A549 (cell line): Measurements from ENCODE around the gene U2SURP. TPM values are rescaled to one million over a fixed set of nuclear protein-coding genes. Genes with fewer than 3 reads are reported as not detected.

Experiments used
- ATAC-seq, 2 experiments: fragments of 200-7000 bp in 1 of 2; fragments of >200 bp in 1 of 2; cut with Nextera tagmentation in 1 of 2; cut with Tn5 transposase in 1 of 2; 3 replicates each; pipeline versions ENCODE4 v1.8.0 to v1.9.1; 2018 to 2020; ENCODE audit warnings: mild to moderate bottlenecking in 1 of 2, moderate library complexity in 1 of 2
- CTCF ChIA-PET: fragments of 300-600 bp; sonication (Branson Sonifier 250); formaldehyde crosslinking; extraction: SDS; loops from one replicate; lab custom pipeline; 2021; ENCODE audit warnings: antibody characterized with exemption, inconsistent platforms; lab: Yijun Ruan, JAX
- POLR2A ChIA-PET: fragments of 350-600 bp; formaldehyde crosslinking; extraction: SDS; loops from one replicate; lab custom pipeline; 2021; ENCODE audit warnings: antibody characterized with exemption, inconsistent platforms; lab: Yijun Ruan, JAX
- DNase-seq, 2 experiments: peaks; one replicate each; pipeline versions ENCODE4 v3.0.0 to v3.0.0-alpha.2; 2011 to 2016; ENCODE audit warnings: low read depth in 1 of 2, low spot score in 1 of 2
- FAIRE-seq: peaks from 2 replicates; lab custom pipeline; 2011; peaks lifted over from hg19 to GRCh38; lab: Jason Lieb, UNC
- H3K27ac ChIP-seq, 2 experiments: fragments of >200 bp; sonication (Bioruptor Twin); formaldehyde crosslinking; 3 replicates each; pipeline ENCODE4 v1.5.1; 2016 to 2017
- H3K4me1 ChIP-seq: fragments of >200 bp; sonication (Bioruptor Twin); formaldehyde crosslinking; 3 replicates; pipeline ENCODE4 v1.6.1; 2016
- H3K4me2 ChIP-seq: fragments of >200 bp; sonication (Bioruptor Twin); formaldehyde crosslinking; 3 replicates; pipeline ENCODE4 v1.6.1; 2016
- H3K4me3 ChIP-seq: fragments of >200 bp; sonication (Bioruptor Twin); formaldehyde crosslinking; 3 replicates; pipeline ENCODE4 v1.5.1; 2016
- H3K9me3 ChIP-seq: fragments of >200 bp; sonication (Bioruptor Twin); formaldehyde crosslinking; 3 replicates; pipeline ENCODE4 v1.6.1; 2016
- CEBPB ChIP-seq, 2 experiments: fragments of >200 bp in 1 of 2; sonication (Bioruptor Twin) in 1 of 2; formaldehyde crosslinking in 1 of 2; IDR thresholded peaks; 2 replicates each; pipeline ENCODE4 v1.6.1; 2012 to 2016
- CHD2 ChIP-seq: fragments of 150-350 bp; IDR thresholded peaks from 2 replicates; pipeline ENCODE4 v1.6.1; 2014; ENCODE audit warnings: low read length; ENCODE audit not compliant: partially characterized antibody
- CTCF ChIP-seq: fragments of >200 bp; sonication (Bioruptor Twin); formaldehyde crosslinking; IDR thresholded peaks from 3 replicates; pipeline ENCODE4 v1.5.1; 2016
- FOSB ChIP-seq: fragments of 250-450 bp; sonication (Bioruptor Pico); IDR thresholded peaks from 2 replicates; pipeline ENCODE4 v1.5.0; 2020; ENCODE audit warnings: mild to moderate bottlenecking, moderate library complexity
- FOXS1 ChIP-seq: fragments of 250-450 bp; sonication (Bioruptor Pico); IDR thresholded peaks from 2 replicates; pipeline ENCODE4 v1.5.0; 2020; ENCODE audit warnings: mild to moderate bottlenecking, moderate library complexity
- GATA3 ChIP-seq: IDR thresholded peaks from 2 replicates; pipeline ENCODE4 v1.6.1; 2012; ENCODE audit warnings: borderline replicate concordance
- HDAC2 ChIP-seq: fragments of 200-600 bp; sonication (generic); IDR thresholded peaks from 2 replicates; pipeline ENCODE4 v1.6.1; 2016
- HES2 ChIP-seq: fragments of >200 bp; sonication (Bioruptor Twin); formaldehyde crosslinking; IDR thresholded peaks from 2 replicates; pipeline ENCODE4 v1.6.1; 2016
- JUNB ChIP-seq: fragments of >200 bp; sonication (Bioruptor Twin); formaldehyde crosslinking; IDR thresholded peaks from 2 replicates; pipeline ENCODE4 v1.6.1; 2016
- MAZ ChIP-seq: fragments of 150-350 bp; IDR thresholded peaks from 2 replicates; pipeline ENCODE4 v1.6.1; 2014; ENCODE audit warnings: antibody characterized with exemption, low read depth, low read length, borderline replicate concordance
- MYC ChIP-seq: IDR thresholded peaks from 2 replicates; pipeline ENCODE4 v1.6.1; 2012; ENCODE audit warnings: mild to moderate bottlenecking, inconsistent platforms, low read length, improper control_type of control experiment, borderline replicate concordance
- NFE2L2 ChIP-seq: fragments of 150-350 bp; conservative IDR thresholded peaks from 2 replicates; pipeline ENCODE4 v1.6.1; 2014; ENCODE audit warnings: low read length
- NPAS2 ChIP-seq: fragments of 250-450 bp; sonication (Bioruptor Pico); IDR thresholded peaks from 2 replicates; pipeline ENCODE4 v1.8.0; 2022; ENCODE audit warnings: mild to moderate bottlenecking, moderate library complexity, borderline replicate concordance
- NR3C1 ChIP-seq: fragments of >200 bp; sonication (Bioruptor Twin); formaldehyde crosslinking; IDR thresholded peaks from 3 replicates; pipeline ENCODE4 v1.6.1; 2017
- PHF8 ChIP-seq: fragments of 200-600 bp; sonication (generic); IDR thresholded peaks from 2 replicates; pipeline ENCODE4 v1.6.1; 2016; ENCODE audit warnings: low read depth, mild to moderate bottlenecking, antibody characterized with exemption, moderate library complexity, borderline replicate concordance
- POLR2AphosphoS2 ChIP-seq: conservative IDR thresholded peaks from 2 replicates; pipeline ENCODE4 v1.6.1; 2012; ENCODE audit warnings: low read length, improper control_type of control experiment, inconsistent platforms
- RAD21 ChIP-seq, 2 experiments: fragments of >200 bp in 1 of 2; sonication (Bioruptor Twin) in 1 of 2; formaldehyde crosslinking in 1 of 2; IDR thresholded peaks in 1 of 2; conservative IDR thresholded peaks in 1 of 2; 2 replicates in 1 of 2; 3 replicates in 1 of 2; pipeline ENCODE4 v1.6.1; 2012 to 2018; ENCODE audit warnings: inconsistent platforms in 1 of 2
- RARB ChIP-seq: fragments of 250-450 bp; sonication (Bioruptor Pico); IDR thresholded peaks from 2 replicates; pipeline ENCODE4 v1.8.0; 2021; ENCODE audit warnings: mild to moderate bottlenecking, moderate library complexity
- TP53 ChIP-seq: fragments of 250-450 bp; sonication (Bioruptor Pico); IDR thresholded peaks from 2 replicates; pipeline ENCODE4 v1.5.0; 2021; ENCODE audit warnings: mild to moderate bottlenecking, moderate library complexity
- USF2 ChIP-seq: fragments of 450-650 bp; IDR thresholded peaks from 2 replicates; pipeline ENCODE4 v1.6.1; 2014; ENCODE audit warnings: antibody characterized with exemption
- ZC3H11A ChIP-seq: fragments of 450-650 bp; IDR thresholded peaks from 2 replicates; pipeline ENCODE4 v1.6.1; 2014; ENCODE audit warnings: antibody characterized with exemption, mild to moderate bottlenecking
- ZNF302 ChIP-seq: fragments of 250-450 bp; sonication (Bioruptor Pico); IDR thresholded peaks from 2 replicates; pipeline ENCODE4 v1.9.0; 2021; ENCODE audit warnings: inconsistent platforms, mild to moderate bottlenecking, moderate library complexity
- ZSCAN20 ChIP-seq: fragments of 250-450 bp; sonication (Bioruptor Pico); IDR thresholded peaks from 2 replicates; pipeline ENCODE4 v1.8.0; 2022; ENCODE audit warnings: mild to moderate bottlenecking, moderate library complexity
- WGBS: methylation state at CpG from one replicate; pipeline ENCODE4 v1.1.6; 2017; ENCODE audit errors: missing lambda C conversion rate; 5-methylcytosine and 5-hydroxymethylcytosine counted together
- polyA plus RNA-seq, 4 experiments: library from polyadenylated mRNA; depleted of rRNA in 3 of 4; stranded (reverse); fragments of >200 nt; fragmentation: RNase III in 1 of 4; extraction: RNeasy Plus Mini Kit Qiagen cat#74134 plus additional on column Dnase treatment in 1 of 4; gene quantifications; 2 replicates in 3 of 4; 3 replicates in 1 of 4; pipeline ENCODE4 v1.2.3, GENCODE V29; 2011 to 2017
- TF ChIP-seq, protein P1 (sequence below): fragments of 150-350 bp; IDR thresholded peaks from 2 replicates; pipeline ENCODE4 v1.6.1; 2014; ENCODE audit warnings: low read depth, mild to moderate bottlenecking, low read length

The U2SURP gene
- polyA plus RNA-seq, 2 of the 4 experiments (the other 2 are of a cell fraction) = 90.1 to 166 TPM

DNA sequence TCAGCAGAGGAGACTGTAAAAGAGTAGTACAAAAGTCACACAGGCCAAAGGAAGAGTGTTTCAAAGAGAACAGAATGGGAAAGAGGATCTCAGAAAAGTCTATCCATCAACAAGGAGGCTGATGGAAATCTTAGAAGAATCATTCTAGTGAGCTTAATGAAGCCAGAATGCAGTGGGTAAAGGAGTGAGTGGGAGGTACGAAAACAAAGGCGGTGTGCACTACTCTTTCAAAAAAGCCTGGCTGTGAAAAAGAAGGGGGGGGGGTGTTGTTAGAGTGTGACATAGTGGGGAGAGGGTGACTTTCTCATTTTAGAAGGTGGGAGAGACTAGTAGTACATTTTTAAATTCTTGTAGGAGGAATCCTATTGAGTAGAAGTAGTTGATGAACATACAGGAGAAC, 49.6 kb upstream of the U2SURP start:
- Histone ChIP-seq H3K4me2 (no peak overlapping the region), H3K27ac (no peak overlapping the region), H3K4me1 (no peaks in the 10 kb centered on the region), H3K9me3 (no peaks in the 10 kb centered on the region), H3K4me3 (no peak overlapping the region)
- DNase-seq (no peak), FAIRE-seq (no peak), ATAC-seq (no peak)
- WGBS = 100% methylated on average over 2 of the region's 2 CpGs
- CTCF ChIA-PET = interaction anchor here (0.8 to 2.4 kb wide), 4 partner anchors 10 to 123 kb away, joined by 3 to 10 read pairs (median 4); no protein-coding TSS in a partner anchor
- no peak for TF ChIP-seq PHF8
- TF ChIP-seq CHD2 = no peak
- no peak for TF ChIP-seq HES2
- TF ChIP-seq NR3C1 = no peak
- no peak for TF ChIP-seq CTCF
- no peak for TF ChIP-seq NPAS2 (CRISPR knock-in tag)
- no peak for TF ChIP-seq FOSB (CRISPR knock-in tag)
- no peak for TF ChIP-seq USF2
- TF ChIP-seq RARB = no peak
- TF ChIP-seq ZSCAN20 = no peak
- TF ChIP-seq ZC3H11A = no peak
- TF ChIP-seq POLR2AphosphoS2 = no peak
- POLR2A ChIA-PET = no interaction called here

- TF ChIP-seq NFE2L2 (no peak), GATA3 (no peak), MAZ (no peak), POLR2AphosphoS2 (no peak), ZNF302 (CRISPR knock-in tag) (no peak), HDAC2 (no peak), TP53 (CRISPR knock-in tag) (no peak), FOXS1 (CRISPR knock-in tag) (no peak), MYC (no peak), RAD21 (conservative IDR thresholded peaks at IDR 0.05 in 1 of 2, IDR thresholded peaks at IDR 0.05 in 1 of 2) (no peak), JUNB (no peak), CEBPB (IDR thresholded peaks at IDR 0.05) (no peak)
- TF ChIP-seq, protein P1, sequence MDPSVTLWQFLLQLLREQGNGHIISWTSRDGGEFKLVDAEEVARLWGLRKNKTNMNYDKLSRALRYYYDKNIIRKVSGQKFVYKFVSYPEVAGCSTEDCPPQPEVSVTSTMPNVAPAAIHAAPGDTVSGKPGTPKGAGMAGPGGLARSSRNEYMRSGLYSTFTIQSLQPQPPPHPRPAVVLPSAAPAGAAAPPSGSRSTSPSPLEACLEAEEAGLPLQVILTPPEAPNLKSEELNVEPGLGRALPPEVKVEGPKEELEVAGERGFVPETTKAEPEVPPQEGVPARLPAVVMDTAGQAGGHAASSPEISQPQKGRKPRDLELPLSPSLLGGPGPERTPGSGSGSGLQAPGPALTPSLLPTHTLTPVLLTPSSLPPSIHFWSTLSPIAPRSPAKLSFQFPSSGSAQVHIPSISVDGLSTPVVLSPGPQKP = no peak
- Histone ChIP-seq H3K27ac (no peak overlapping the region), H3K4me3 (no peak overlapping the region), H3K4me2 (no peak overlapping the region), H3K9me3 (no peaks in the 10 kb centered on the region), H3K4me1 (no peaks in the 10 kb centered on the region)
- no peak for DNase-seq
- POLR2A ChIA-PET = no interaction called here
- CTCF ChIA-PET = interaction anchor here (1.0 to 2.4 kb wide), 12 partner anchors 11 to 124 kb away, joined by 3 to 10 read pairs (median 4); no protein-coding TSS in a partner anchor
- ATAC-seq = no peak
- FAIRE-seq = no peak
- 68% methylated on average over 8 of the region's 8 CpGs for WGBS
These were observed 48.8 kb upstream of the U2SURP start for GRCh38 chr3:142952272-142953193.
